SH-SY5Y (cell line): ENCODE results near the gene CLIC3.

Experiments used
- GATA2 ChIP-seq: IDR thresholded peaks from 2 replicates; pipeline ENCODE4 v1.6.1; 2011; ENCODE audit warnings: mild to moderate bottlenecking, low read depth, low read length
- GATA3 ChIP-seq: IDR thresholded peaks from 2 replicates; pipeline ENCODE4 v1.6.1; 2011; ENCODE audit warnings: low read depth, mild to moderate bottlenecking, low read length, moderate library complexity

GRCh38 chr9:136970361-136970760 is 26.0 kb downstream of the CLIC3 start:
- TF ChIP-seq GATA2 (no peak), GATA3 (no peak)
